ENCODE measurements around the gene MTCL1.

MTCL1 gene

DNA sequence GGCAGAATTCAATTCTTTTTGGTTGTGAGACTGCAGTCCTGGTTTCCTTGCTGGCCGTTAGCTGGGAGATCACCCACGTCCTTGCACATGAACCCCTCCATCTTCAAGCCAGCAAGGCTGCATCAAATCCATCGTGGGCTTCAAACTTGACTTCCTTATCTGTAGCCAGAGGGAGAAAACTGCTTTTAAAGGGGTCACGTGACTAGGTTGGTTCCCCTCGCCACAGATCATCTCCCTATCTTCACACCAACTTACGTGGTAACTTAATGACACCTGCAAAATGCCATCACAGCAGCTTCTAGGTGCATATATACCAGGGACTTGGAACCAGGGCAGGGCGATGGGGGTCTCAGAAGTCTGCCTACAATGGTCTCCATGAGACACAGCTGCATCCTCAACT lies 169.5 kb downstream of the MTCL1 start:
- DNase-seq, result no peak

DNA sequence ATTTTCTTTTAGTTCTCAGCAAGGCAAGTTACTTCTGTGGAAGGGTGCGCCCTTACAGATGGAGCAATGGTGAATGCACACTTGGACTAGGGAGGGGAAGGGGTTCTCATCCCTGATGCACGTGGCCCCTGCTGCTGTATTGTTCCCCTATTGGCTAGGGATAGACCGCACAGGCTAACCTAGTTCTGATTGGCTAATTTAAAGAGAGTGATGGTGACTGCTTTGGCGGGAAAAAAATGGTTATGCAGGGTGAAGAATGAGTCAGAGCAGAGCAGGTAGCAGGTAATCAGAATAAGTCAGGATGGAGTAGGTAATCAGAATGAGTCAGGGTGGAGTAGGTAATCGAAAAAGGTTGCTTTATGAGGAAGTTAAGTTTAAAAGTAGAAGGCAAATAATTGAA lies 171.5 kb downstream of the MTCL1 start:
- DNase-seq, result no peak

GRCh38 chr18:8881103-8881502 lies 175.7 kb downstream of the MTCL1 start:
- no peak for DNase-seq

Data from RPMI8226 (cell line).